Osteoblast (primary cell): Measurements from ENCODE around the gene SCOC. TPM values are rescaled to one million over a fixed set of nuclear protein-coding genes. Genes with fewer than 3 reads are reported as not detected.

Experiments used
- DNase-seq: peaks from one replicate; pipeline ENCODE4 v3.0.0; 2011; ENCODE audit warnings: low spot score, mixed read lengths; ENCODE audit not compliant: insufficient read length; ENCODE audit errors: missing footprints
- H2AFZ ChIP-seq: 2 replicates; pipeline ENCODE4 v1.6.0; 2011; ENCODE audit warnings: mild to moderate bottlenecking, low read length
- H3K27ac ChIP-seq: 2 replicates; pipeline ENCODE4 v1.5.1; 2011; ENCODE audit warnings: mild to moderate bottlenecking, low read depth, low read length, moderate library complexity
- H3K27me3 ChIP-seq: 2 replicates; pipeline ENCODE4 v1.6.0; 2012; ENCODE audit warnings: mild to moderate bottlenecking, control low read depth, inconsistent platforms, low read length, moderate library complexity; ENCODE audit not compliant: insufficient read depth
- H3K36me3 ChIP-seq: 2 replicates; pipeline ENCODE4 v1.5.1; 2011; ENCODE audit warnings: mild to moderate bottlenecking, low read length, control low read depth, moderate library complexity; ENCODE audit not compliant: insufficient read depth
- H3K4me1 ChIP-seq: 2 replicates; pipeline ENCODE4 v1.5.1; 2011; ENCODE audit warnings: mild to moderate bottlenecking, low read length, control low read depth, moderate library complexity; ENCODE audit not compliant: insufficient read depth
- H3K4me2 ChIP-seq: 2 replicates; pipeline ENCODE4 v1.6.0; 2011; ENCODE audit warnings: mild to moderate bottlenecking, low read length; ENCODE audit not compliant: insufficient read depth
- H3K4me3 ChIP-seq: fragments of 200-600 bp; sonication (generic); 3 replicates; pipeline ENCODE4 v1.5.1; 2012; ENCODE audit warnings: mild to moderate bottlenecking, low read length, inconsistent platforms; ENCODE audit not compliant: insufficient read depth
- H3K79me2 ChIP-seq: 2 replicates; pipeline ENCODE4 v1.6.0; 2012; ENCODE audit warnings: mild to moderate bottlenecking, low read length, control low read depth, inconsistent platforms; ENCODE audit not compliant: insufficient read depth
- H3K9me3 ChIP-seq: 2 replicates; pipeline ENCODE4 v1.5.1; 2011; ENCODE audit warnings: low read depth, low read length, control low read depth
- H4K20me1 ChIP-seq: 2 replicates; pipeline ENCODE4 v1.6.0; 2012; ENCODE audit warnings: mild to moderate bottlenecking, low read length, control low read depth; ENCODE audit not compliant: insufficient read depth
- total RNA-seq: library from RNA; depleted of rRNA; stranded (reverse); fragments of >200 nt; gene quantifications from 2 replicates; pipeline ENCODE4 v1.2.3, GENCODE V29; 2012
- TF ChIP-seq, protein P1 (sequence below): IDR thresholded peaks from 2 replicates; pipeline ENCODE4 v1.5.1; 2011; ENCODE audit warnings: mild to moderate bottlenecking, low read depth, low read length, moderate library complexity; ENCODE audit errors: extremely low read depth

Gene SCOC
- total RNA-seq, 1 donor: 57.9 TPM

DNA sequence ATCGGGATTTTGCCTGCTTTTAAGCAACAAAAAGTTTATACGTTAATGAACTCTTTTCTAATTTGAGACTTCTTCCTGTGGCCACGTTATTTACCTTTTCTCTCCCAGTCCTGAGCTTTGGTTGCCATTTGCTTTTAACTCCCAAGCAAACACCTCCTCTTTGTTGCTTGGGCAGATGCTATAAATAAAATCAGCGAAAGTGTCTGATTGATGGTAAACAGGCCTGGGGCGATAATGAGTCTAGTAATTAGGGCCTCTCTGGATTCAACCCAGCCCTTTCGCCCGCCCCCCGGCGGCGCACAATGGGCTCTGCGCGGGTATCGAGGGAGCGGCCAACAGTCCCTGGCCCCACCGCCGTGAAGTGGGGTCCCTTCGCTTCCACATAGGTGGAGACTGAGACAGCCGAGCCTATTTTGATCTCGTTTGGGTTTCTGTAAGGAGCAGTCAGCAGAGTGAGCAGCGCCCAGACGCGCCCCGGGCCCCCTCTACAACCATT is 53.2 kb downstream of the SCOC start:
- Histone ChIP-seq H2AFZ (peak overlapping the region; percentile 93), H3K36me3 (no peaks in the 10 kb centered on the region), H3K4me3 (peak overlapping the region; percentile 77), H3K4me1 (peaks cover 3% of the 10 kb centered on the region), H3K27ac (no peak overlapping the region), H3K4me2 (peak overlapping the region; percentile 93), H3K79me2 (no peaks in the 10 kb centered on the region), H3K9me3 (no peaks in the 10 kb centered on the region), H4K20me1 (no peaks in the 10 kb centered on the region), H3K27me3 (peaks cover 53% of the 10 kb centered on the region)
- TF ChIP-seq, protein P1, sequence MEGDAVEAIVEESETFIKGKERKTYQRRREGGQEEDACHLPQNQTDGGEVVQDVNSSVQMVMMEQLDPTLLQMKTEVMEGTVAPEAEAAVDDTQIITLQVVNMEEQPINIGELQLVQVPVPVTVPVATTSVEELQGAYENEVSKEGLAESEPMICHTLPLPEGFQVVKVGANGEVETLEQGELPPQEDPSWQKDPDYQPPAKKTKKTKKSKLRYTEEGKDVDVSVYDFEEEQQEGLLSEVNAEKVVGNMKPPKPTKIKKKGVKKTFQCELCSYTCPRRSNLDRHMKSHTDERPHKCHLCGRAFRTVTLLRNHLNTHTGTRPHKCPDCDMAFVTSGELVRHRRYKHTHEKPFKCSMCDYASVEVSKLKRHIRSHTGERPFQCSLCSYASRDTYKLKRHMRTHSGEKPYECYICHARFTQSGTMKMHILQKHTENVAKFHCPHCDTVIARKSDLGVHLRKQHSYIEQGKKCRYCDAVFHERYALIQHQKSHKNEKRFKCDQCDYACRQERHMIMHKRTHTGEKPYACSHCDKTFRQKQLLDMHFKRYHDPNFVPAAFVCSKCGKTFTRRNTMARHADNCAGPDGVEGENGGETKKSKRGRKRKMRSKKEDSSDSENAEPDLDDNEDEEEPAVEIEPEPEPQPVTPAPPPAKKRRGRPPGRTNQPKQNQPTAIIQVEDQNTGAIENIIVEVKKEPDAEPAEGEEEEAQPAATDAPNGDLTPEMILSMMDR: no peak
- no peak for DNase-seq

GRCh38 chr4:140427106-140427918 is 53.9 kb downstream of the SCOC start, which contains the start of gene CLGN:
Gene CLGN (minus strand): TSS chr4:140427648. CDS start chr4:140413078, 14,570 bp downstream.
- Histone ChIP-seq H3K27ac (no peak within 1 kb of the TSS), H3K36me3 (no peaks in the 10 kb centered on the region), H3K4me1 (peaks cover 3% of the 10 kb centered on the region), H4K20me1 (no peaks in the 10 kb centered on the region), H3K4me2 (peak within 1 kb of the TSS; percentile 93), H3K4me3 (peak within 1 kb of the TSS; percentile 77), H3K27me3 (peaks cover 53% of the 10 kb centered on the region), H2AFZ (peak within 1 kb of the TSS; percentile 93), H3K9me3 (no peaks in the 10 kb centered on the region), H3K79me2 (no peaks in the 10 kb centered on the region)
- TF ChIP-seq, protein P1: peak; percentile 5
- DNase-seq: peak; percentile 88

- no peak for DNase-seq
- Histone ChIP-seq H3K4me2 (peak overlapping the region; percentile 93), H3K9me3 (no peaks in the 10 kb centered on the region), H3K27ac (no peak overlapping the region), H3K27me3 (peaks cover 56% of the 10 kb centered on the region), H3K4me3 (peak overlapping the region; percentile 77), H4K20me1 (no peaks in the 10 kb centered on the region), H3K36me3 (no peaks in the 10 kb centered on the region), H2AFZ (peak overlapping the region; percentile 93), H3K79me2 (no peaks in the 10 kb centered on the region), H3K4me1 (peaks cover 3% of the 10 kb centered on the region)
- TF ChIP-seq, protein P1: no peak
Measured at GRCh38 chr4:140427919-140428471, 54.5 kb downstream of the SCOC start.

Other genes with a start within 250 kb of the SCOC start
- gene MAML3, start 219.5 kb upstream of the SCOC start, total RNA-seq: 0.59 and 0.72 TPM in 2 replicates
- under 0.01 and 0.72 TPM in 2 replicates for gene CLGN, start 54.0 kb downstream of the SCOC start, total RNA-seq
- not detected in 2 replicates for gene MGAT4D, start 124.6 kb downstream of the SCOC start, total RNA-seq
- 33.6 and 35.1 TPM in 2 replicates for gene ELMOD2, start 150.5 kb downstream of the SCOC start, total RNA-seq
- gene UCP1, start 195.3 kb downstream of the SCOC start, total RNA-seq: not detected in 2 replicates